Anterior cingulate cortex (tissue), 58 donors: ENCODE data around the gene FLNC.

Experiments used
- DNase-seq, 58 donors: peaks; one replicate each; lab custom pipeline; 2025; lab: John Stamatoyannopoulos, UW

The FLNC gene

DNA sequence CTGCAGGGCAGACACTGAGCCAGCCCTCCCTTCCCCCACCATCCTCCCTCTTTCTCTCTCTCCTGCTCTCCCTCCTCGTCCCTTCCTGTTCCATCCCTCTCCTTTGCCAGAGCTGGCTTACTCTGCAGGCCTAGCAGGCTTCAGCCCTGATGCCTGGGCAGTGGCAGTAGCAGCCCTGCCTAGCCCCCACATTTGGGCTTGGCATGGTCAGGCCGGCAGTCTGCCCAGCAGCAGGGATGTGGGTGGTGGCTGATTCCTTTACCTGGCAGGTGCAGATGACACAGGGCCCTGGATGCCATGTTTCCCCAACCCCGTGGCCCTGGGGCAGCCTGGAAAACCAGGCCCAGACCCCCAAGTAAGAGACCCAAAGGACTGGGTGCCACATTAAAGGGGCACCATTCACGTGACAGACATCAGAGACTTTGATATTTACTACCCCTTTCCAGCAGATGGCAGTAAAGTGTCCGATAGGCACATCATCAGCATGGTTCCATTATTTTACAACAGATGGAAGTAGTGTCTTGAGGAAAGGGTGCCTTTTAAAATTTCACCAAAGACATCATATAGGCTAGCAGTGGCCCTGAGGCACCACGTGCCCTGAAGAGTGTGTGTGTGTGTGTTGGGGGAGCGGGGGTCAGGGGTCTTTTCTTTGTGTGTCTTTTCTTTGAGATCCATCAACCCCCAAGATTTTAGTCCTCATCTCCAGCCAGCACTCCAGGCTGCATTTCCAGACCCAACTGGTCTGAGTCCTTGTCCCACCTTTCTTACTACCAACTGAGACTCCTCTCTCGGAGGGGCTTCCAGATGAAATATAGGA, 74.4 kb downstream of the FLNC start:
- peak in 1 of 58 donors; percentile 28 for DNase-seq

GRCh38 chr7:128906001-128906765, 76.0 kb downstream of the FLNC start:
- DNase-seq, result no peak

DNA sequence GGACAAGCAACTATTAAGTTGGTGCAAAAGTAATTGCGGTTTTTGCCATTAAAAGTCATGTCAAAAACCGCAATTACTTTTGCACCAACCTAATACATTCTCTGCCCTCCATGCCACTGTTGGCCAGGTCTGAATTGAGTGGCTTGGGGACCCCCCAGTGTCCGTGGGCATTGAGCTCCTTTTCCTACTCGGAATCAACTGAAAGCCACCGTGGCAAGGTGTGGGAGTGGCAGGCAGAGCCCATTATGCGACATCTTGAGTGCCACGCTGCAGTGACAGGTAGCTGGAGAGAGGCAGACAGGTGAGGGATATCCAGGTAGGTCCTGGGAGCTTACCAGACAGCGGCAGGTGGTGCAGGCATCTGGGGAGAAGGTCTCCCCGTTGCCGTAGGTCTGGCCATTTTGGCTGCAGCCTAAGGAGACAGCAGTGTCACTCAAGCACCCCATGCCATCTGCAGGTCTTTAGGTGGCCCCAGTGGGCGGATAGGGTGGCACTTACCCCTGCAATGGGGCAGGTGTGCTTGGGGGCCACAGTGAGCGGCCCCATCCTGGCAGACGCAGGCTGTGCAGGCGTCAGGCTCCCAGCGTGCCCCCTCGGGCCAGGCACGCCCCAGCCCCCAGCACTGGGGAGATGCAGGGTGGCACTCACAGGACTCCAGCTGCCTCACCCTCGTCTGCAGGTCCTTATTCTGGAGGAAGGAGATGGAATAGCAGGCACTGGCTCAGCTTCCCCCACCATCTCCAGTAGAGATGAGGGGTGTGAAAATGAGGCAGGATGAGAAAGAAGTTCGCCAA, 76.8 kb downstream of the FLNC start:
- no peak for DNase-seq
